Osteoblast (primary cell): ENCODE data around the gene B3GNT5. TPM values are rescaled to one million over a fixed set of nuclear protein-coding genes. Genes with fewer than 3 reads are reported as not detected.

Experiments
- DNase-seq: peaks from one replicate; pipeline ENCODE4 v3.0.0; 2011; ENCODE audit warnings: low spot score, mixed read lengths; ENCODE audit not compliant: insufficient read length; ENCODE audit errors: missing footprints
- H2AFZ ChIP-seq: 2 replicates; pipeline ENCODE4 v1.6.0; 2011; ENCODE audit warnings: mild to moderate bottlenecking, low read length
- H3K27ac ChIP-seq: 2 replicates; pipeline ENCODE4 v1.5.1; 2011; ENCODE audit warnings: mild to moderate bottlenecking, low read depth, low read length, moderate library complexity
- H3K27me3 ChIP-seq: 2 replicates; pipeline ENCODE4 v1.6.0; 2012; ENCODE audit warnings: mild to moderate bottlenecking, control low read depth, inconsistent platforms, low read length, moderate library complexity; ENCODE audit not compliant: insufficient read depth
- H3K36me3 ChIP-seq: 2 replicates; pipeline ENCODE4 v1.5.1; 2011; ENCODE audit warnings: mild to moderate bottlenecking, low read length, control low read depth, moderate library complexity; ENCODE audit not compliant: insufficient read depth
- H3K4me1 ChIP-seq: 2 replicates; pipeline ENCODE4 v1.5.1; 2011; ENCODE audit warnings: mild to moderate bottlenecking, low read length, control low read depth, moderate library complexity; ENCODE audit not compliant: insufficient read depth
- H3K4me2 ChIP-seq: 2 replicates; pipeline ENCODE4 v1.6.0; 2011; ENCODE audit warnings: mild to moderate bottlenecking, low read length; ENCODE audit not compliant: insufficient read depth
- H3K4me3 ChIP-seq: fragments of 200-600 bp; sonication (generic); 3 replicates; pipeline ENCODE4 v1.5.1; 2012; ENCODE audit warnings: mild to moderate bottlenecking, low read length, inconsistent platforms; ENCODE audit not compliant: insufficient read depth
- H3K79me2 ChIP-seq: 2 replicates; pipeline ENCODE4 v1.6.0; 2012; ENCODE audit warnings: mild to moderate bottlenecking, low read length, control low read depth, inconsistent platforms; ENCODE audit not compliant: insufficient read depth
- H3K9me3 ChIP-seq: 2 replicates; pipeline ENCODE4 v1.5.1; 2011; ENCODE audit warnings: low read depth, low read length, control low read depth
- H4K20me1 ChIP-seq: 2 replicates; pipeline ENCODE4 v1.6.0; 2012; ENCODE audit warnings: mild to moderate bottlenecking, low read length, control low read depth; ENCODE audit not compliant: insufficient read depth
- total RNA-seq: library from RNA; depleted of rRNA; stranded (reverse); fragments of >200 nt; gene quantifications from 2 replicates; pipeline ENCODE4 v1.2.3, GENCODE V29; 2012
- TF ChIP-seq, protein P1 (sequence below): IDR thresholded peaks from 2 replicates; pipeline ENCODE4 v1.5.1; 2011; ENCODE audit warnings: mild to moderate bottlenecking, low read depth, low read length, moderate library complexity; ENCODE audit errors: extremely low read depth

The B3GNT5 gene
- total RNA-seq, 1 donor: 0.36 TPM

DNA sequence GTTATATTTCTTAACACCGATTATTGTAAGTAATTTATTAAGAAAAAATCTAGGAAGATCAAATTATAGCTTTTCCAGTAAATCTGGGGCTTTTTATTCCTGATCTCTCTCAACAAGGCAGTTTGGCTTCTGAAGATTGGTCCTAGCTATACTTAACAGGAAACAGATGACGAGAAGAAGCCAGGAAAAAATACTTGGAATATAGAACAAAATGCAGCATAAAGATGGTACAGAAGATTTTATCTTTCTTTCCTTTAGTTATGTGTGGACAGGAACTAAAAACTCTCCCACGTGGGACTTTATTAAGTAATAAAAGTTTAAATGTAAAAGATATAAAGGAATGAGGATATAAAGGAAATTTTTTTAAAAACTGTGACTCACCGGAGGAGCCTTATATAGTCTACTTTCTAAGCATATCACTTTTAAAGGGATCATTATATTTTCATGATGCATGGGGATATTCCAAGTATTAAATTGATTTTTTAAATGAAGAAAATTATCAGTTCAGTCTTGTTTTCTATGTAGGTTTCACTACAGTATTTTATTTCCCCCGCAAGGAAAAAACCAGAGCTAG lies 8.2 kb downstream of the B3GNT5 start:
- Histone ChIP-seq H3K4me1 (peaks cover 5% of the 10 kb centered on the region), H3K79me2 (no peaks in the 10 kb centered on the region), H3K27me3 (no peaks in the 10 kb centered on the region), H3K4me3 (no peak overlapping the region), H3K4me2 (no peak overlapping the region), H3K27ac (no peak overlapping the region), H3K9me3 (no peaks in the 10 kb centered on the region), H2AFZ (no peak overlapping the region), H4K20me1 (no peaks in the 10 kb centered on the region), H3K36me3 (no peaks in the 10 kb centered on the region)
- TF ChIP-seq, protein P1, sequence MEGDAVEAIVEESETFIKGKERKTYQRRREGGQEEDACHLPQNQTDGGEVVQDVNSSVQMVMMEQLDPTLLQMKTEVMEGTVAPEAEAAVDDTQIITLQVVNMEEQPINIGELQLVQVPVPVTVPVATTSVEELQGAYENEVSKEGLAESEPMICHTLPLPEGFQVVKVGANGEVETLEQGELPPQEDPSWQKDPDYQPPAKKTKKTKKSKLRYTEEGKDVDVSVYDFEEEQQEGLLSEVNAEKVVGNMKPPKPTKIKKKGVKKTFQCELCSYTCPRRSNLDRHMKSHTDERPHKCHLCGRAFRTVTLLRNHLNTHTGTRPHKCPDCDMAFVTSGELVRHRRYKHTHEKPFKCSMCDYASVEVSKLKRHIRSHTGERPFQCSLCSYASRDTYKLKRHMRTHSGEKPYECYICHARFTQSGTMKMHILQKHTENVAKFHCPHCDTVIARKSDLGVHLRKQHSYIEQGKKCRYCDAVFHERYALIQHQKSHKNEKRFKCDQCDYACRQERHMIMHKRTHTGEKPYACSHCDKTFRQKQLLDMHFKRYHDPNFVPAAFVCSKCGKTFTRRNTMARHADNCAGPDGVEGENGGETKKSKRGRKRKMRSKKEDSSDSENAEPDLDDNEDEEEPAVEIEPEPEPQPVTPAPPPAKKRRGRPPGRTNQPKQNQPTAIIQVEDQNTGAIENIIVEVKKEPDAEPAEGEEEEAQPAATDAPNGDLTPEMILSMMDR: no peak
- DNase-seq: no peak

GRCh38 chr3:183262875-183263378 lies 9.9 kb downstream of the B3GNT5 start:
- no peaks in the 10 kb centered on the region for H3K79me2 ChIP-seq
- H4K20me1 ChIP-seq: no peaks in the 10 kb centered on the region
- H3K27ac ChIP-seq: no peak overlapping the region

GRCh38 chr3:183264268-183264667 lies 11.2 kb downstream of the B3GNT5 start:
- no peaks in the 10 kb centered on the region for H3K9me3 ChIP-seq
- no peak overlapping the region for H3K4me3 ChIP-seq
- H2AFZ ChIP-seq: no peak overlapping the region
- H3K36me3 ChIP-seq: no peaks in the 10 kb centered on the region
- H3K4me1 ChIP-seq: peaks cover 6% of the 10 kb centered on the region
- TF ChIP-seq, protein P1: no peak
- H3K4me2 ChIP-seq: no peak overlapping the region
- H3K27me3 ChIP-seq: no peaks in the 10 kb centered on the region
- H4K20me1 ChIP-seq: no peaks in the 10 kb centered on the region
- no peaks in the 10 kb centered on the region for H3K79me2 ChIP-seq
- no peak overlapping the region for H3K27ac ChIP-seq
- no peak for DNase-seq

More at GRCh38 chr3:183262875-183263378, 9.9 kb downstream of the B3GNT5 start:
- Histone ChIP-seq H3K4me1 (peaks cover 6% of the 10 kb centered on the region), H2AFZ (no peak overlapping the region), H3K27me3 (no peaks in the 10 kb centered on the region), H3K36me3 (no peaks in the 10 kb centered on the region), H3K4me3 (no peak overlapping the region), H3K4me2 (no peak overlapping the region), H3K9me3 (no peaks in the 10 kb centered on the region)
- DNase-seq: no peak
- TF ChIP-seq, protein P1: no peak

- Histone ChIP-seq H3K4me2 (no peak overlapping the region), H3K27ac (no peak overlapping the region), H3K9me3 (no peaks in the 10 kb centered on the region), H3K27me3 (no peaks in the 10 kb centered on the region), H2AFZ (peak overlapping the region; percentile 0), H3K79me2 (no peaks in the 10 kb centered on the region), H4K20me1 (no peaks in the 10 kb centered on the region), H3K36me3 (no peaks in the 10 kb centered on the region), H3K4me3 (no peak overlapping the region), H3K4me1 (peaks cover 6% of the 10 kb centered on the region)
- TF ChIP-seq, protein P1: no peak
- DNase-seq: no peak
Observed at GRCh38 chr3:183265157-183265642, 12.1 kb downstream of the B3GNT5 start.
